Stimulated activated CD8-positive, alpha-beta memory T cell treated with anti-CD3 and anti-CD28 coated beads, Interleukin-7, amount 100 ng/mL, for 4 hours (primary cell): ENCODE results near the gene GRM8.

Experiments
- DNase-seq, 2 donors: peaks; one replicate each; pipeline ENCODE4 v3.0.0-alpha.2; 2020; ENCODE audit warnings: low read depth in 2 of 2

The GRM8 gene

DNA sequence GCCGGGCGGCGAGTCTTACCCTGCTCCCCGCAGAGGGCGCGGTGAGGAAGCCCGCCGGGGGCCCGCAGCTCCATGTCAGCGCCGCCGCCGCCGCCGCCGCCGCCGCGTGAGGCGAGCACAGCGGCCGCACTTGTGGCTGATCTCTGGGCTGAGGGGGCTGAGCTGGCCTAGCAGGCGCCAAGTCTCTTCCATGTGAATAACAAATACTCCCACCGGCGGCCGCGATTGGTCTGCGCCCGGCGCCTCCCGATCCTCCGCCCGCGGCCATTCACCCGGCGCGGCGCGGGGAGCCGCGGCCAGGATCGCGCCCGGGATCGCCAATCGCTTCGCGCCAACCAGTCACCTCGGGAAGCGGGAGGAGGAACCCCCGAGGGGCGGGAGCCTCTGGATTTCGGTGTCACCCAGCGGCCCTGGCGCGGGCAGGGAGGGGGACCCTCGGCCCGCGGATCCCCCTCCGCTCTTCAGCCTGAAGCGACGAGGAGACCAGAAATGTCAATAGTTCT, at the start of gene GRM8:
Gene GRM8 (minus strand): TSS at position 164 of the 503 bp plus-strand sequence.
- peak in 1 of 2 donors; percentile 4 for DNase-seq

DNA sequence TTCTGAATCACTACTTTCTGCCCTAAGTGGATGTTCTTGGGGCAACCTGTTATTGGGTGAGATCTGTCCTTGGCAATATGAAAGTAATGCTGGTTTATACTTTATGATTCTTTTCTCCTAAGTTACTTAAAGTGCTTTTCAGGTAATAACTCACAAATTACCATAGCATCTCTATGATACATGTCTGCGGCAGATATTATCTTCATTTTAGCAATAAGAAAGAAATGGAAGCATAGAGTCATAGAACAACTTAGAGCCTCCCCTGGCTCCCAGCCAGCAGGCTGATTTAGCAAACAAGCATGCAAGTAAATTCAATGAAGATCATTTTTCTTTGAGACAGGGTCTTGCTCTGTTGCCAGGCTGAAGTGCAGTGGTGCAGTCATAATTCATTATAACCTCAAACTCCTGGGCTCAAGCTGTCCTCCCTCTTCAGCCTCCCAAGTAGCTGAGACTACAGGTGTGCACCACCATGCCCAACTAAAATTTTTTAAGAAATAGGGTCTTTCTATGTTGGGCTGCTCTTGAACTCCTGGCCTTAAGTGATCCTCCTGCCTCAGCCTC, 38.1 kb upstream of the GRM8 start:
- no peak for DNase-seq

DNA sequence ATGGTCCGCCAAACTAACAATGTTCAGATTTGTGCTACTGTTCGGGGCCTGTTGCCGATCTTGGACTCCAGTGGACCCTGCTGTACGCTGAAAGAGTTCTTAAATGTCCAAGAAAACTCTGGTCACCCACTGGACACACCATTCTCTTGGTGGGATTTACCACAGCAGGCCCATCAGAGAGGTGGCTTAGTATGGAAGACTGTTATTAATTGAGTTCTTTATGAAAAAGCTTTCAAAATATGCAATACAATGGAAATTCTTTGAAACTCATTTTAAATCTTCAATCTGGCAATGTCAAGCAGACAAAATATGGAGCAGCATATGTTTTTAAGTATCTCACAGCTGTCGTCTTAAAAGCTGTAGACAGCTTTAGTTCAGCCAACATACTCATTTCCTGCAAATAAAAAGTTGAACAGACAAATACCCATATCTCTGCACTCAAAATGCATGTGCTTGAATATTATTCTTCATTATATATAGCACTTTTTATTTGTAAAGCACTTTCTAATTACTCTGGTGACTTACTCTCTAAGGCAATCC, 37.4 kb upstream of the GRM8 start:
- no peak for DNase-seq

DNA sequence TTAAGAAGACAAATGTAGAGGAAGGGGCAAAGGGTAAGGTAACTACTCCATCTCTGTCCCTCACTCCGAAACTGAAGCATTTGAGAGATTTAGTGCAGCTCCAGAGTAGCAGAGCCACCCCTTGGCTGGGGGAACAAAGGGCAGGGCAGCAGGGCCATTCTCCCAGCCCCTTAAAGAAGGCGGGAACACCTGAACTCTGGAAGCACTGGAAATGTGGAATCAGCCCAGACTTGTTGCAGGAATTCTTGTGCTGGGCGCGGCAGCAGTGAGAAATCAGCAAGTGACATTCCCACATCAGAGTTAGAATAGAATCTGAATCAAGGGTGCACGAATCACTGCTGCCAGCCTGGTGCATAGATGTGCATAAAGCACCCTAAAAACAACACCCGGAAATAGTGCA, 34.4 kb upstream of the GRM8 start:
- DNase-seq, result no peak

DNA sequence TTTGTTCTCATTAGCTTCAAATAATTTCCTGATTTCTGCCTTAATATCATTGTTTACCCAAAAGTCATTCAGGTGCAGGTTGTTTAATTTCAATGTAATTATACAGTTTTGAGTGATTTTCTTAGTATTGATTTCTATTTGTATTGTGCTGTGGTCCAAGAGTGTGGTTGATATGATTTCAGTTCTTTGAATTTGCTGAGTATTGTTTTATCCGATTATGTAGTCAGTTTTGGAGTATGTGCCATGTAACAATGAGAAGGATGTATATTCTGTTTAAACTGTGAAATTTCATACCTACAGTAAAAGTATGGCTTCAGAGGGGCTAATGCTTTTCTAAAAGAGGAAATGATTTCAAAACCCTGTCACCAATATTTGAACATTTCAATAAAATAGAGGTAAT, 17.4 kb upstream of the GRM8 start:
- no peak for DNase-seq

DNA sequence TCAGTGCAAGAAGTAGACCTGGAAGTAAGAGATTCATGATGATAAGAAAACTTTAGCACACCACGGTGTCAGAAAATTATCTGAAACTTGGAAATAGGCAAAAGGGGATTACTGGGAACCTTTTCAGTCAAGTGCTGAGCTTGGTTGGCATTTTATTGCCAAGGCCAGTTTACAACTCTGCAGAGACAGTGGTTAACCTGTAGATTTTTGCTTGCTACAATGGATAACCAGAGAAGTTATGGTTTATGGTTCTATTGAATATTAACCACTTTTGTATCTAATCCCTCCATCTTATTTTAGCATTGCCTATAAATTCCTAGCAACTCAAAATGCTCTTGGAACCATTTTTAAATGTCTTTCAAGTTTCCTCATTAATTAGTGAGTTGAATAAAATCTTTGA, 13.3 kb upstream of the GRM8 start:
- DNase-seq, result no peak

DNA sequence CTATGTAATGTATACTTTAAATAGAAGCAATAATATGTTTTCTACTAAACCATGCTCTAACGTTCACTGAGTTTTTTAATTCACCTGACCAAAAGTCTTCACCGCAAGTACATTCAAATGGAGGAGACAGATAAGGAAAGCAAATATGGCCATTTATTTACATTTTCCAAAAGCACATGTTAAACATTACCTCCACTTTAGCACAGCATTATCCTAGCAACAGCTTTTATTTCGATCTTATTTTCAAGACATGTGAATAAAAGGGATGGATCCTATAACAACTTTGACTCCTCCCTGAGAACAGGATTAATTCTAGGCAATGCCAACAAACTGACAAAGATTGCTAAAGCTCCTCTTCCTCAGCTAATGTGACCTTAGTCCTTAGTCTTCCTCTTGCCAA, 11.5 kb upstream of the GRM8 start:
- no peak for DNase-seq

DNA sequence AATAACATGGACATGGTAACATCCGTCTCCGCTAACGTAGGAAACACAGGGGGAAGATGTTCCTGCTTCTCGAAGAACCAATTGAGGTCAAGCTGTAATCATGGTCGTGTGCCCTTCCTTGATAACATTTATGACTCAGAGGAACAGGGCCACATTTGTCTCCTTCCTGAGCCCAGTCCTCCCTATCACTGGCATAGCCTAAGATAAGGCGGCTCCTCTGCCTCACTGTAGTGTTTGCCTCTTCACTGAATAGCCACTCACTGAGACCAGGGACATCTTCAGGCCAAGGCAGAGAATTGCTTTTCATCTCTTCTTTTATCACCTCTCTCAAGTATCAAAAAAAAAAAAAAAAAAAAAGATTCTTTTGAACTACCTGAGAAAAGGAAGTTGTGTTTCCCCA, 5.4 kb upstream of the GRM8 start:
- no peak for DNase-seq

DNA sequence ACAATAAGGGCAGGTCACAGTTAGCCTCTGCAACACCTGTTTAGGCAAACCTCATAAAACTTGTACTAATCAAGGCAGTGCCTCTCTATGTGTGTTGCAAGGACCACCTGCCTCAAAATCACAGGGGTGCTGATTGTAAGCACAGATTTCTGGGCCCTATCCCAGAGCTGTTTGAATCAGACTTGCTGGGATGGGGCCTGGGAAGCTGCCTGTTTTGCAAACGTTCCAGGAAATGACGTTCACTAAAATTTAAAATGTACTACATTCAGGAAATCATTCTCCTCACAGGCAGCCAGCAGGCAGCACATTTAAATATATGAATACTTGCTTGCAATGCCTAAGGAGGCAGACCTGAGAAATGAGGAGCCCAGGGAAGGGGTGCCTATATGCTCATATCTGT, 4.3 kb upstream of the GRM8 start:
- DNase-seq, result no peak

DNA sequence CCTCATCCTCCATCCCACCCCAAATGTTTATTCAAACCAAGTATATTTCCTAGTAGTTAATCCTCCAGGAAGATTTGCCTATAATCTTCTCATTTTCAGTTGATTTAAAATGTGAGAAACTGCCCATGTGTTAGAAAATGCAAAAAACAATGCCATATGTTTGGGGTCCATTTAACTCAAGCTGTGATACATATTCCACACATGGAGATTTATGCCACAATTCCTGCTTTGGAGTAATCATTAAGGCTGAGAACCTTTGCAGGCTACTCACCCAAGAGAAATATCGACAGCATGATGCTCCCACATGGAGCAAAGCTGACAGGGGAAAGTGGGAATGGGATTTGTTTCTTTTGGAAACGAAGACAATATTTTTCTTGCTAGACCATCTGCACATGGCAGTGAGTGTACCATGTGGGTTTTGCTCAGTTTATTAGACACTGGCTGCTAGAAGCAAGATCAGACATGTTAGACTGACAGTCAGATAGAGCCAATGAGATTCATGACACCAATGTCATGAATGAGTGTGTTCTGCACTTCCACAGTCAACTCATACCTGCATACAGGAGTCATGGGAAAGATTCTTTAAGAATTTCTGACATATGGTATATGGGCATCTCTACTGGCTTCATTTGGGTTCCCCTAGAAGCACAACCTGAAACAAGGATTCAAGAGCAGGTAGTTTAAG, 3.4 kb upstream of the GRM8 start:
- no peak for DNase-seq

DNA sequence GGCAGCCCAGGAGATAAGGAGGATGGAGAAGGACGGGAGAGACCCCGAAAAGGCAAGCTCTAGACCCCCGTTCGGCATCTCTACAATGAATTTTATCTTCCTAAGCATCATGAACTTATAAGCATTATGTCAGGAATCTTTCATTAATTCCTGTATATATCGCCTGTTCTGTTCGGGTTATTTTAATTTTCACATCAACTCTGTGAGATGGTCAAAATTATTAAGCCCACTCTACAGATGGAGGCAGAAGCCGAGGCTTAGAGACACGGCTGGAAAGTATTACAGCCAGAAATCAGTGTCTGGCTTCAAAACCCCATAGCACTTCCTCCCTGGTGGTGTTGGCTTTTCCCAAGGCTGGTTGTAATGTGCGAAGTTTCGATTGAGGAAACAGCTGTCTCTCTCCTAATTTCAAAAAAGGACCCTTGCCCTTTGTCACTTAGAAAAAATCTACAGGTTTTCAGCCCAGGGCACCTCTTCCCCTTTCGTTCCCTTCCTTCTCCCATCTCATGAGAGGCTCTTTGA, 1.5 kb upstream of the GRM8 start:
- no peak for DNase-seq

DNA sequence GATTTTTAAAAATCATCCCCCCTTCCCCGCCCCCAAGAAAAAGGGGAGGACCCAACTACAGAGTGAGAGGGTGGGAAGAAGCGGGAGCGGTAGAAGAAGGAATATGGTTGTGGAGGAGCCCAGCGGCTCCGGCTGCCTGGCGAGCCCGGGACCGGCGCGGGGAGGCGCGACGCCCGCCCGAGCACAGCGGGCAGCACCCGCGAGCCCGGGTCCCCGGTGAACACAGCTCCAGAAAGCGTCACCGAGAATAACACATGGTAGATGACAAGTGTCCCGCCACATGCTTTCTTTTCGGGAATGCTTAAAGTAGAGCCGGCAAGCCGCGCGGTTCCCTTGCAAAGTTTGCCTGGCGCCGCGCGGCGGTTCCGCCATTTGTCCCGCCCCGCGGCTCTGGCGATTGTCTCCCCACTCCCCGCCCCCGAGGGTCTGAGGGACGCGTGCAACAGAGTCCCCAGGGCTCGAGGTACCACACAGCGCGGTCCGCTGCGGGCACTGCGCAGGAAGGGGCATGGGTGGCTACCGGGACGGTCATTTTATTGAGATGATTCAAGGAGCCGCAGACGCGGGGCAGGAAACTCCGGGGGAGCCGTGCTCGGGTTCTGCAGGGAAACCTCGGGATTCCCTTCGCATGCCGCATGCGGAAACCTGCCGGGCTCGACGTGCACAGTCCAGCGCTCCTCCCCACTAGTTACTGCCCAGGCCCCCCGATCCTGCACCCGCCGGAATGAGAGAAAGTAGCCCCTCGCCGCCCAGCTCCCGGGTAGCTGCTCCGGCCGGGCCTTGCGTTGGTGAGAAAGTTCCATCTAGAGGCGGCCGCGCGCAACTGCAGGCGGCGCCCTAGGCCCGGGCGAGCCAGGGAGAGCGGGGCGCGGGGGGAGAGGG, 781 bp upstream of the GRM8 start:
- DNase-seq, result peak; percentile 7 to 43

DNA sequence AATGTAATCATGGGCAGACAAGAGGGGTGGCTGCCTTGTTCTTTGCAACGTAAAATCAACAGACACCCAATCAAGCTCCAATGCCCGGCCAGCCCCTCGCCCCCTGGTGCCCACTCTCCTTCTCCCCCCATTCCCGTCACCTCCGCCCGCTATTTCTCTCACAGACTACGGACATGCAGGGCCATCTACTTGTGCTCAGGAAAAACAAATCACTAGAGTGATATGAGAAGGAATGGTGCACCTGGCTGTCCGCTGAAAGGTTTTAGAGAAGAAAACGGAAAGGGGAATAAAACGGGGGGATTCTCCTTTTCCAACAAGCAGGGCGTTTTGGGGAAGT, 396 bp downstream of the GRM8 start:
- no peak for DNase-seq

DNA sequence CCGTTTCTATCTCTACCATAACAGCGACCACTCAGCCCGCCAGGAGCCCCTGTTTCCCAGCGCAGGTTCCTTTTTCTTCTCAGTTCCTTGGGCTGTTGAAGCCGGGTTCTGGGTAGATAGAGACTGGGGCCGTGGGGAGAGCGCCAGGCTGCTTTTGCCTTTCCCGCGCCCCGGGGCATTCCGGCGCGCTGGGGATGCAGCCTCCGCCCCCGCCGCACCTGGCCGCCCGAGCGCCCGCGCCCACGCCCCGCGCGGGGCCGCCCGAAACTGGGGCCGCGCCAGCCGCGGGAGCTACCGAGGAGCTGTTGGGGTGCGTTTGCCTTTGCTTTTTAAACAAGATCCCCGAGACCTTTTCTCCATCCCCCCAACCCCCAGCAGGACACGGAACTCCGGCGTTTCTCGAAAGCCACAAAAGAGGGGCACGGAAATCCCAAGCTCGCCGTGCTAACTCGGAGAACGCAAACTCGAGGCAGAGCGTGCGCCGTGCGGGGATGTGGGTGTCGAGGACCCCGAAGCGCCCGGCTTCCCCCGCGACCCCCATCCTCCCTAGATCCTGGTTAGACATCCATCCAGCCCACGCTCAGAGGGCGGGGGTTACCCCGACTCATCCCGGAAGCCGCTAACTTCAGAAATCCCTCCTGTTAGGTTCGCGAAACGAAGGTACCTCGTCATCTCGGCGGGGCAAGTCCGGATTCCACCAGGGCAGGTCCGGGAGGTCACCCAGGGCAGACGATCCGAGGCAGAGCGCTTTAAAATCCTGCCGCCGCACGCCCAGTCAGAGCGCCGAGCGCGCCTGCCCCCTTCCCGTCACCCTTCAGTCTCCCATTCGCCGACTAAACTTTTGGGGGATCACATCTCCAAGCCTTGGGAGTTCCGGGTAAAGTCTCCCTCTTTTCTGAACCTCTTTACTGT, 1.0 kb downstream of the GRM8 start:
- peak in 1 of 2 donors; percentile 15 for DNase-seq

DNA sequence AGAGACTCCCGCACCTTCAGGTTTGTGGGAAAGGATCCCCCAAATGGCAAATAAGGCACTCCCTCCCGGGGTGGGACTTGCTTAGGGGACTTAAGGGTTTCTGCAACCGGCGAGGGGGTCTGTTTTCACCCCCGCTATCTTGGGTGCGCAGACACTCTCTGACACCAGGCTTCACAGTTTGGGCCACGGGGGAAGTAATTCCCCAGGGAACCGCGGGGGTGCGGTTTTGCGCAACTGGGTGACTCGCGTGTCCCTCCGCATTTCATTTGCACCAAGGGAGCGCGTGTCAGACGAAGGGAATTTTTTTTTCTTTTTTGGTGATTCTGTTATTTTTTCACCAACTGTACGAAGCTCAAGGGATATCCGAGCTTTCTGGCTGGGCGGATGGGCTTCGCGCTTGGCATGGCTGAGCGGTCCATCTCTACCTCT, 1.7 kb downstream of the GRM8 start:
- no peak for DNase-seq

DNA sequence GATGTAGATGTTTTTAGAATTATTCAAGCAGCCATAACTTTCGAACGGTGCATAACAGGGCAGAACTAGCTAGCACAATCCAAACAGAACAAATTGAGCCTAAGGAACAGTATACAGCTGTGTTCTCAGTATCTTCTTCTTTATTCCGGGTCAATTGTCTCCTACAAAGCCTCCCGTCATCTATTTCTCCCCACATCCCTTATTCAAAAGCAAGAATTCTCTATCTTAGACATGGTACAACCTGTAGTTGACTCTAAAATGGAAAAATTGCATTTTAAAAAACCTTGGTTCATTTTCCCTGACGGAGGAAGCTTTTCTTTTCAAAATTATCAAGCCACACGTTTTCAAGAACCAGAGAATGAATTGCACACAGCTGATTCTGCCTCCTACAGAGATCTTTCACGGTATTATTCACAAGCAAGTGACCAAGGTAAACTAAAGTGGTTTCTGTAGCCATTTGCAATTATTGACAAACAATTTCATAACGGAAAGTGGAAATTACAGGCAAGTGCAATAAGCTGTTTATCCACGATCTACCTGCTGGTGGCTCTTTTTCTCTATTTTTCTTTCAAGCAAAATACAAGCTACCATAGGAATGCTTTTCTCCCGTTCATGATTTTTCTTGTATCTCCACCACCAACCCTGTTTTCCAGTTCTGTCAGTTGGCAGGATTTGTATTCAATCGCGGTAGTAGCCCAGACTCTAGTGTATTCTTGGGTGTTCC, 2.3 kb downstream of the GRM8 start:
- no peak for DNase-seq

DNA sequence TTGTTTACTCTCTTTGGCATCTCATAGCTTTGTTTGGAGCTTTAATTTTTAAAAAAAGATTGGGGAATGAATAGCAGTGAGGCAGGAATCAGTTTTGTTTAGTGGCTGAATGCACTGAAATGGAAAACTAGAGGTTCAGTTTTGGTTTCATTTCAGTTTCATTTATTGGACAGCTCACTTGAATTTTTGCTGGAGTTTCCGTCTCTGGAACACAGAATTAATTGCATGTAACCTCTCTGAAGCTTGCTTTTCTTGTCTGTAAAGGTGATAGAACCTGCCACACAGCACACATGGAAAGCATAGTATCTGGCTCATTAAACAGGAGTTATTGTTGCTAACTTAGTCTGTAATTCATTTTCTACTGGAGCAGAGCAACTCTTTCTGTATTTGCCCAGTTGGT, 7.1 kb downstream of the GRM8 start:
- DNase-seq, result no peak

DNA sequence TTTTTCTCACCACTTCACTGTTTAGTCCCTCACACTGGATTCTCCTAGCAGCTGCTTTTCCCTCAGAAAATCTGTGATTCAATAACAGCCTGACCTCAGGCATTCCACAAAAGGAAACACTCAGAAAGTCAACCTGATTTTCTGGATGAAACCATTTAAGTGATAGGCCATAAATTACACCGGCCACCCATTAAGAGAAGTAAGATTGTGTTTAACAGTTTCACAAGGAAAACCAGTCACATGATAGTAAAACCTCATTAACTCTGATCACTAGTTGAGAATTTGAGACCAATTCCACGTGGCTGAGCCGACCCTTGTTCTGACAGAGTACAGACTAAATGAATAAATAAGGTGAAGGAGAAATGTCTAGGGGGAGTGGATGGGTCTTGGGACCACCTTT, 7.7 kb downstream of the GRM8 start:
- no peak for DNase-seq

DNA sequence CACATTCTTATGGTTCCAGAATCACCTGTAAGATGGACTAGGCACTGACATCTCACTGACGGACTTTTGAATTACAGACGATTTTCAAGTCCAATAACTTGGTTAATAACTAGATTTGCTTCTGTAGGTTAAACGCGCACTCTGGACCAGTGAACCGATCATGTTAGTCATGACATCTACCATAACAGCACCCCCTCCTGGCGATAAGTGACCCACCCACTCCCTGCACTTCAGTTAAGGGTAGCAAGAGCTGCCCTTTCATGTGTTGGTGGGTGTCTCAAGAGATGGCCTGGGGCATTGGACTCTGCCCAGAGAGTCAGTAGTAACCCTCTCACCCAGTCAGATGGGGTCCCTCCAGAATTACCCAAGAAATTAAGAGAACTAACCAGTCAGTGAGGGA, 12.9 kb downstream of the GRM8 start:
- no peak for DNase-seq

DNA sequence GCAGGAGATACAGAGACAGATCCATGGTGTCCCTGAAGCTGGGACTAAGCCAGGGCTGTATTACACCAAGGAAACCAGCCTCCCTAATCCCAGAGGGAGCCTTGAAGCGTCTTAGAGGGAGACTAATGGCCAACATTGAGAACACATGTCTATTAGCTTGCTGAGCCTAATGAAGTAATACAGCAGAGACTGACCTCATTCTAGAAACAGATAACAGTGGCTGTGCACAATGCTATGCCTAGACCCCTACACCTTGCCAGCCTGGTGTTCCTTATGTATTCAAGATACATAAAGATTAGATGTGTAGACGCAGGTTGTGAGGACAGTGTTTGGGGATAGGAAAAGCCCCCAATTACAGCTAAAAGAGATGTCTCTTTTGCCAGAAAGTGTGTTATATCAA, 19.1 kb downstream of the GRM8 start:
- DNase-seq, result no peak

DNA sequence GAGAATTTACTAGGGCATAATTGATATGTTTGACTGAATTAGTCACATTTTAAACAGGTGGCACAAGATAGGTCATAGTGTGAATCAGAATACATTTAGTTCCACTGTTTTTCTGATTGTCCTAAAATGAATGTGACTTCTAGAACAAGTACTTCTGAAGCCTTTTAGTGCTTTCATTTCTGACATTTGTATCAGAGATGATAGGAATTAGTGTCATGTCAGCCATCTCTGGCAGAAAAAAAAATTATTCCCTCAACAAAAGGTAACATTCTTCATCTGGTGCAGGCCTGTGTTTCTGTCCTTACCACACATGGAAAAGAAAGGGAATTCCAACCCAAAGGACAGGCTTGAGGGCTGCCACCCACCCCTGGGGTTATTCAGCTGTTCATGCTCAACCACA, 21.3 kb downstream of the GRM8 start:
- no peak for DNase-seq
